T-helper 1 cell treated with Interleukin-12 subunit alpha and Interleukin-12 subunit beta and Interleukin-4 antibody, amounts not matched to agents 30 μg/mL and 1 μg/mL, for 36 hours (primary cell): ENCODE results near the gene LPP.

ENCODE experiments used
- H3K27ac Mint-ChIP-seq: one replicate; pipeline ENCODE4 v1.8.0; 2021; ENCODE audit warnings: mild to moderate bottlenecking, mixed read lengths
- H3K27me3 Mint-ChIP-seq: one replicate; pipeline ENCODE4 v1.8.0; 2021; ENCODE audit warnings: low read depth, mixed read lengths
- H3K36me3 Mint-ChIP-seq: one replicate; pipeline ENCODE4 v1.8.0; 2021; ENCODE audit warnings: low read depth, mixed read lengths
- H3K4me1 Mint-ChIP-seq: one replicate; pipeline ENCODE4 v1.8.0; 2021; ENCODE audit warnings: low read depth, mixed read lengths
- H3K4me3 Mint-ChIP-seq: one replicate; pipeline ENCODE4 v1.8.0; 2021; ENCODE audit warnings: mild to moderate bottlenecking, moderate library complexity, mixed read lengths
- H3K9me3 Mint-ChIP-seq: one replicate; pipeline ENCODE4 v1.8.0; 2021; ENCODE audit warnings: mixed read lengths

Gene LPP

GRCh38 chr3:188316021-188316722 is 162.2 kb downstream of the LPP start:
- Mint-ChIP-seq H3K27me3 (peaks cover 13% of the 10 kb centered on the region), H3K4me3 (no peak overlapping the region), H3K9me3 (no peaks in the 10 kb centered on the region), H3K4me1 (peaks cover 10% of the 10 kb centered on the region), H3K27ac (no peak overlapping the region), H3K36me3 (peaks cover 13% of the 10 kb centered on the region)

DNA sequence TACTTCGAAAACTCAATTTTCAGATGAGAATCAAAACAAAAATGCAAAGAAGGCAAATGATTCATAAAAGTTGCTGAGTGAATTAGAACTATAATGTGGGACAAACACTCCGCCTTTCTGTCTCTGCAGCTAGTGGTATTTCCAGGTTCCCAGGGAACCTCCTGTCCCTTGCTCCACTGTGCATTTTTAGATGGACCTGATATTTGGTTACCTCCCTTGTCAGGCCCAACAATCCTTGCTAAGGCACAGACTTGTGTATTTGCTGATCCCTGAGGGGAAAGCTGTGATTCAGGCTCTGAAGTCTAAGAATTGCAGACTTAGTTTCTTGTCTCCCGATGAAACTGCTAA is 162.7 kb downstream of the LPP start:
- Mint-ChIP-seq H3K4me1 (peaks cover 9% of the 10 kb centered on the region), H3K36me3 (peaks cover 10% of the 10 kb centered on the region), H3K4me3 (no peak overlapping the region), H3K27ac (no peak overlapping the region), H3K9me3 (no peaks in the 10 kb centered on the region), H3K27me3 (peaks cover 12% of the 10 kb centered on the region)

- Mint-ChIP-seq H3K4me1 (peaks cover 36% of the 10 kb centered on the region), H3K27ac (no peak overlapping the region), H3K9me3 (no peaks in the 10 kb centered on the region), H3K36me3 (peaks cover 14% of the 10 kb centered on the region), H3K27me3 (peaks cover 17% of the 10 kb centered on the region), H3K4me3 (no peak overlapping the region)
Observed at GRCh38 chr3:188319569-188319968, 165.6 kb downstream of the LPP start.

DNA sequence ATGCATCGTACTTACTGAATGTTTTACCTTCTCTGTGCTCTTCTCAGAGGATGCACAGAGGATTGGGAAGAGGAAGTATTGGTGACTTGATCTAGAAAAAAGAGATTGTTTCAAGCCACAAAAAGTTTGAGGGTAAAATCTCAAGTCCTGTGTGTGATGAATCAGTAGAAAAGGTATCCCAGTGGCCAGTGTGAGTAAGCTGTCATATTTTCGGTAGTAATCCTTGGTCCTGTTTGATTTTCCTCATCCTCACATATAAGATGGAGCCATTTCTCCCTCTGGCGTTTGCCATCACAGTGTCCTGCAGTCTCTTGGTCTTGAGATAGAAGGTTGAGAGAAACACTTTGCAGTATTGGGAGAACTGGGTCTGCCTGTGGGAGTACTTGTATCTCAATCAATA is 166.8 kb downstream of the LPP start:
- Mint-ChIP-seq H3K4me1 (peaks cover 40% of the 10 kb centered on the region), H3K36me3 (peaks cover 20% of the 10 kb centered on the region), H3K27ac (no peak overlapping the region)

GRCh38 chr3:188321258-188321657 is 167.3 kb downstream of the LPP start:
- Mint-ChIP-seq H3K4me3 (no peak overlapping the region), H3K27me3 (peaks cover 16% of the 10 kb centered on the region), H3K9me3 (no peaks in the 10 kb centered on the region), H3K4me1 (peaks cover 41% of the 10 kb centered on the region), H3K36me3 (peaks cover 24% of the 10 kb centered on the region), H3K27ac (no peak overlapping the region)

More for the DNA sequence above, 166.8 kb downstream of the LPP start:
- no peak overlapping the region for H3K4me3 Mint-ChIP-seq
- peaks cover 17% of the 10 kb centered on the region for H3K27me3 Mint-ChIP-seq
- H3K9me3 Mint-ChIP-seq = no peaks in the 10 kb centered on the region

GRCh38 chr3:188322135-188322887 is 168.4 kb downstream of the LPP start:
- Mint-ChIP-seq H3K9me3 (no peaks in the 10 kb centered on the region), H3K4me3 (peak overlapping the region; percentile 21), H3K36me3 (peaks cover 30% of the 10 kb centered on the region), H3K4me1 (peaks cover 46% of the 10 kb centered on the region), H3K27ac (peak overlapping the region; percentile 83), H3K27me3 (peaks cover 10% of the 10 kb centered on the region)

- Mint-ChIP-seq H3K4me3 (peak overlapping the region; percentile 21), H3K9me3 (no peaks in the 10 kb centered on the region), H3K36me3 (peaks cover 26% of the 10 kb centered on the region), H3K4me1 (peaks cover 44% of the 10 kb centered on the region), H3K27ac (peak overlapping the region; percentile 83), H3K27me3 (peaks cover 5% of the 10 kb centered on the region)
Observed at GRCh38 chr3:188323067-188323842, 169.3 kb downstream of the LPP start.

DNA sequence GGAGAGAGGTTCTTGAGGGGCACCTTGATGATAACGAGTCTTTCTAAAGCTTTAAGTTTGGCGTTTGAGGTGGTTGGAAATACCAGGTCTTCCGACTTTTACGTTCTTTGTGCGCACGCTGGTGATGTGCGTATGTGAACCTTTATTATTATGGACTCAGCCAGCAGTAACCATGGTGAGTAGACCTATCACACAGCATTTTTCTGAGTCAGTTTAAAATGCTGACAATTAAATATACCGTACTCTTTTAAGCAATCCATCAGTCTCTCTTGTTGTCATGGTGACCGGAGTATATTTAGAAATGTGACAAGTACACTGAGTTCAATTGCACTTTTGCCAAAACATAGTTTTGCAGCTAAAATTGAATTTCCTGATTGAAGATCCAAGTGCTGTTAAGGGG is 172.2 kb downstream of the LPP start:
- Mint-ChIP-seq H3K4me3 (no peak overlapping the region), H3K27me3 (peaks cover 16% of the 10 kb centered on the region), H3K36me3 (peaks cover 30% of the 10 kb centered on the region), H3K4me1 (peaks cover 51% of the 10 kb centered on the region), H3K9me3 (no peaks in the 10 kb centered on the region), H3K27ac (no peak overlapping the region)

GRCh38 chr3:188326968-188327367 is 173.0 kb downstream of the LPP start:
- H3K4me3 Mint-ChIP-seq = no peak overlapping the region
- no peaks in the 10 kb centered on the region for H3K9me3 Mint-ChIP-seq
- peaks cover 33% of the 10 kb centered on the region for H3K36me3 Mint-ChIP-seq
- H3K4me1 Mint-ChIP-seq = peaks cover 53% of the 10 kb centered on the region
- no peak overlapping the region for H3K27ac Mint-ChIP-seq
- peaks cover 16% of the 10 kb centered on the region for H3K27me3 Mint-ChIP-seq

DNA sequence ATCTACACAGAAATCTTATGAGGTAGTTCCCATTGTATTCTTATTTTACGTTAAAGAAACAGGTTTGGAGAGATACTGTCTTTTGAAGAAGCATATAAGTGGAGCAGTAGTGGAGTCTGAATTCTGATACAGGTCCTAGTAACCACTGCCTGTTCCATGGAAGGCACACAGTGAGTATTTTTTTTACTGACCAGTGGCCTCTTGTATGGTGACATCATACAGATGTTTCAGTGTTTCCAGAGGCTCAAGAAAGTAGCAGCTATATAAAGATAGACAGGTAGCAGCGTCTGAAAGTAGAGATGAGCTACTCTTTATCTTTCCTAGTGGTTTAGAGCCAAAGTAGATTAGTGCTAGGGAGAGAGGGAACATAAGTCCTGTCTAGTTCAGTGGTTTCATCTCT is 173.5 kb downstream of the LPP start:
- peaks cover 48% of the 10 kb centered on the region for H3K4me1 Mint-ChIP-seq
- peaks cover 33% of the 10 kb centered on the region for H3K36me3 Mint-ChIP-seq
- peaks cover 16% of the 10 kb centered on the region for H3K27me3 Mint-ChIP-seq

GRCh38 chr3:188330138-188330537 is 176.2 kb downstream of the LPP start:
- H3K27ac Mint-ChIP-seq = peak overlapping the region; percentile 34
- peaks cover 15% of the 10 kb centered on the region for H3K27me3 Mint-ChIP-seq
- peaks cover 27% of the 10 kb centered on the region for H3K4me1 Mint-ChIP-seq
- H3K9me3 Mint-ChIP-seq = no peaks in the 10 kb centered on the region
- H3K4me3 Mint-ChIP-seq = peak overlapping the region; percentile 45
- H3K36me3 Mint-ChIP-seq = peaks cover 30% of the 10 kb centered on the region

More for the DNA sequence above, 173.5 kb downstream of the LPP start:
- no peak overlapping the region for H3K27ac Mint-ChIP-seq
- H3K4me3 Mint-ChIP-seq = no peak overlapping the region
- H3K9me3 Mint-ChIP-seq = no peaks in the 10 kb centered on the region

GRCh38 chr3:188331166-188331565 is 177.2 kb downstream of the LPP start:
- Mint-ChIP-seq H3K9me3 (no peaks in the 10 kb centered on the region), H3K4me1 (peaks cover 24% of the 10 kb centered on the region), H3K27ac (no peak overlapping the region), H3K4me3 (no peak overlapping the region), H3K27me3 (peaks cover 24% of the 10 kb centered on the region), H3K36me3 (peaks cover 23% of the 10 kb centered on the region)

DNA sequence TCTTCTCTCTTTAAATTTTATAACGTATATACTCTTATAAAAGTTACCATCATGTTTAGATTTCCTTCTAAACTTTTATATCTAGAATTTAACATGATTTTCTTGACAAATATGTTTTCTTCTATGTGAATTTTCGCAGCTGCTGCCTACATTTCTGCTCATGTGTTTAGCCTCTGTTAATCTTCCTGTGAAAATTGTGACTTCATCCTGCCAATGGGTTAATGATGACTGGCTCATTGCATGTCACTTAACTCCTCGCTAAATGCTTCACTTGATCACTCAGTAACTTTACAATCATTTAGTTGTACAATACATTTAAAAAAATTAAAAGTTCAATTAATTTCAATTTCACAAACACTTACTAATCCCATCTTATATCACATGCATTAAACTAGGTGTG is 178.1 kb downstream of the LPP start:
- Mint-ChIP-seq H3K4me1 (peaks cover 20% of the 10 kb centered on the region), H3K27me3 (peaks cover 32% of the 10 kb centered on the region), H3K9me3 (no peaks in the 10 kb centered on the region), H3K36me3 (peaks cover 16% of the 10 kb centered on the region), H3K27ac (no peak overlapping the region), H3K4me3 (no peak overlapping the region)

GRCh38 chr3:188335656-188336055 is 181.7 kb downstream of the LPP start:
- Mint-ChIP-seq H3K4me3 (no peak overlapping the region), H3K27me3 (peaks cover 54% of the 10 kb centered on the region), H3K4me1 (peaks cover 24% of the 10 kb centered on the region), H3K36me3 (peaks cover 13% of the 10 kb centered on the region), H3K27ac (no peak overlapping the region), H3K9me3 (no peaks in the 10 kb centered on the region)
